GM12891 (cell line): ENCODE data around the gene SLC12A3.

ENCODE experiments used
- PAX5 ChIP-seq: IDR thresholded peaks from 2 replicates; pipeline ENCODE4 v1.6.1; 2011; ENCODE audit warnings: low read length, moderate library complexity, mild to moderate bottlenecking; ENCODE audit not compliant: insufficient read depth, severe bottlenecking
- POLR2A ChIP-seq: IDR thresholded peaks from 2 replicates; pipeline ENCODE4 v1.6.1; 2011; ENCODE audit warnings: low read depth, low read length, control low read depth
- POLR2AphosphoS5 ChIP-seq: IDR thresholded peaks from 2 replicates; pipeline ENCODE4 v1.6.1; 2011; ENCODE audit warnings: low read depth, low read length, control low read depth

DNA sequence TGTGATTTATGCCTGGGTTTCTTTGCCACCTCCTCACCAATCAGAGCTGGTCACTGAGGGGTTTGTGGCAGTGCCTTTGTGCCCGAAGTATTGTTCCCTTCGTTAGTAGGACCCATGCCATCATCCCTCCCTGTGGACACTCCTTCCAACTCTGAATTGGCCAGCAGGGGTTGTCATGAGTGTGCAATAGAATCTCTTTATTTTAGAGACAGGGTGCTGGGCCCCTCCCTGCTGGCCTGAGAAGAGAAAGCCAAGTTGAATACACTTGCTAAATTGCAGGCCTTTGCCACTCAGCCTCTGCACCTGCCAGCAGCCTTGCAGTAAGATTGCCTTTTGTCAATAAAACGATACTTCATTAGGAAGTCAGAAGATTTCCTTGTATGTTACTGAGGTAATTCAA, 40.7 kb upstream of the SLC12A3 start:
- TF ChIP-seq PAX5, result no peak
- TF ChIP-seq POLR2AphosphoS5, result no peak
- no peak for TF ChIP-seq POLR2A
